Activated CD8-positive, alpha-beta T cell treated with anti-CD3 and anti-CD28 coated beads for 36 hours (primary cell): ENCODE data around the gene EVC2. TPM values are rescaled to one million over a fixed set of nuclear protein-coding genes. Genes with fewer than 3 reads are reported as not detected.

Experiments
- ATAC-seq: fragments of 200-7000 bp; cut with Tn5 transposase; one replicate; pipeline ENCODE4 v1.10.0; 2021; ENCODE audit warnings: mild to moderate bottlenecking, moderate library complexity
- CTCF ChIA-PET: fragments of 350-600 bp; sonication (Branson Sonifier 250); formaldehyde crosslinking; loops from one replicate; lab custom pipeline; 2021; ENCODE audit warnings: antibody characterized with exemption; lab: Charles Lee
- POLR2A ChIA-PET: fragments of 350-600 bp; sonication (Branson Sonifier 250); formaldehyde crosslinking; loops from one replicate; lab custom pipeline; 2021; ENCODE audit warnings: antibody characterized with exemption; lab: Charles Lee
- DNase-seq: peaks from one replicate; pipeline ENCODE4 v3.0.0-alpha.2; 2020
- H3K27ac Mint-ChIP-seq: one replicate; pipeline ENCODE4 v1.8.0; 2021; ENCODE audit warnings: mild to moderate bottlenecking, mixed read lengths
- H3K27me3 Mint-ChIP-seq: one replicate; pipeline ENCODE4 v1.8.0; 2021; ENCODE audit warnings: mixed read lengths
- H3K36me3 Mint-ChIP-seq: one replicate; pipeline ENCODE4 v1.8.0; 2021; ENCODE audit warnings: low read depth, mixed read lengths
- H3K4me1 Mint-ChIP-seq: one replicate; pipeline ENCODE4 v1.8.0; 2021; ENCODE audit warnings: low read depth, mixed read lengths
- H3K4me3 Mint-ChIP-seq: one replicate; pipeline ENCODE4 v1.8.0; 2021; ENCODE audit warnings: mild to moderate bottlenecking, moderate library complexity, mixed read lengths
- H3K9me3 Mint-ChIP-seq: one replicate; pipeline ENCODE4 v1.8.0; 2021; ENCODE audit warnings: mixed read lengths
- intact Hi-C: fragments of 100-400 bp; cut with micrococcal nuclease; formaldehyde crosslinking; loops from one replicate; pipeline ENCODE4 v1.10.0; 2022
- total RNA-seq, 2 experiments: library from RNA; stranded (reverse); gene quantifications; one replicate each; pipeline ENCODE4 v1.2.3, GENCODE V29; 2021
- TF ChIP-seq, protein P1 (sequence below): fragments of 200-600 bp; IDR thresholded peaks from one replicate; pipeline ENCODE4 v1.8.0; 2022; ENCODE audit warnings: antibody characterized with exemption, mild to moderate bottlenecking

The EVC2 gene
- total RNA-seq, 2 experiments from 2014 or later, result 0.83 to 1.3 TPM

DNA sequence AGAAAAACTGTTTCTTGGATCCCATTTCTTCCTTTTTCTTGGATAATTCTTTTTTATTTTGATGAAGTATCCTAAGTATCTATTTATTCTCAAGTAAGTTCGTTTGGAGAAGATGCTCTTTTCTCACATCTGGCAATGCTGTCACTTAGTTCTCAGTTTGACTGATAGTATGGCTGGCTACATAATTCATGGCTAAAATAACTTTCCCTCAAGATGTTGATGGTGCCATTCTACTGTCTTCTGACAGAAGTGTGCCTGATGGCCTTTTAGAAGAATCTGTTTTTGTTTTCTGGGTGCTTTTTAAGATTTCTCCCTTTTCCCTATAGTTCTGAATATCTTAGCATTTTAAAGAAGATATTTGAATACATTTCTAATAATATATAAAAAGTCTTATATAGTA, 41.6 kb downstream of the EVC2 start:
- DNase-seq (no peak), ATAC-seq (no peak)
- intact Hi-C loops, result no loop called here
- H3K9me3 Mint-ChIP-seq, result peaks cover 7% of the 10 kb centered on the region
- TF ChIP-seq, protein P1, sequence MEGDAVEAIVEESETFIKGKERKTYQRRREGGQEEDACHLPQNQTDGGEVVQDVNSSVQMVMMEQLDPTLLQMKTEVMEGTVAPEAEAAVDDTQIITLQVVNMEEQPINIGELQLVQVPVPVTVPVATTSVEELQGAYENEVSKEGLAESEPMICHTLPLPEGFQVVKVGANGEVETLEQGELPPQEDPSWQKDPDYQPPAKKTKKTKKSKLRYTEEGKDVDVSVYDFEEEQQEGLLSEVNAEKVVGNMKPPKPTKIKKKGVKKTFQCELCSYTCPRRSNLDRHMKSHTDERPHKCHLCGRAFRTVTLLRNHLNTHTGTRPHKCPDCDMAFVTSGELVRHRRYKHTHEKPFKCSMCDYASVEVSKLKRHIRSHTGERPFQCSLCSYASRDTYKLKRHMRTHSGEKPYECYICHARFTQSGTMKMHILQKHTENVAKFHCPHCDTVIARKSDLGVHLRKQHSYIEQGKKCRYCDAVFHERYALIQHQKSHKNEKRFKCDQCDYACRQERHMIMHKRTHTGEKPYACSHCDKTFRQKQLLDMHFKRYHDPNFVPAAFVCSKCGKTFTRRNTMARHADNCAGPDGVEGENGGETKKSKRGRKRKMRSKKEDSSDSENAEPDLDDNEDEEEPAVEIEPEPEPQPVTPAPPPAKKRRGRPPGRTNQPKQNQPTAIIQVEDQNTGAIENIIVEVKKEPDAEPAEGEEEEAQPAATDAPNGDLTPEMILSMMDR, result no peak
- no peak overlapping the region for H3K27ac Mint-ChIP-seq
- H3K36me3 Mint-ChIP-seq, result peaks cover 11% of the 10 kb centered on the region
- CTCF ChIA-PET, result no interaction called here
- no peak overlapping the region for H3K4me3 Mint-ChIP-seq
- no peaks in the 10 kb centered on the region for H3K4me1 Mint-ChIP-seq
- POLR2A ChIA-PET, result no interaction called here
- H3K27me3 Mint-ChIP-seq, result no peaks in the 10 kb centered on the region

DNA sequence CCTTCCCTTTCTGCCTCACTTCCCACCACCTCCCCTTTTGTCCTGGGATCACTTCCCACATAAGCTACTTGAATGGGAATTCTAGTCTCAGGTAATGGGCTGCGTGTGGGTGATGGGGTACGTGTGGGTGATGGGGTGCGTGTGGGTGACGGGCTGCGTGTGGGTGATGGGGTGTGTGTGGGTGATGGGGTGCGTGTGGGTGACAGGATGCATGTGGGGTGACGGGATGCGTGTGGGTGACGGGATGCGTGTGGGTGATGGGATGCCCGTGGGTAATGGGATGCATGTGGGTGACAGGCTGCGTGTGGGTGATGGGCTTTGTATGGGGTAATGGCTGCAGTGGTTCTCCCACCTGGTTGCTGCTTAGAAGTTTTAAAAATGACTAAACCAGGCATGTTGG, 43.6 kb downstream of the EVC2 start:
- Mint-ChIP-seq H3K4me3 (no peak overlapping the region), H3K27ac (no peak overlapping the region), H3K36me3 (peaks cover 16% of the 10 kb centered on the region), H3K9me3 (peaks cover 9% of the 10 kb centered on the region), H3K27me3 (no peaks in the 10 kb centered on the region), H3K4me1 (no peaks in the 10 kb centered on the region)
- ATAC-seq (no peak), DNase-seq (no peak)
- ChIA-PET CTCF (no interaction called here), POLR2A (no interaction called here)
- TF ChIP-seq, protein P1, result no peak
- intact Hi-C loops, result no loop called here

DNA sequence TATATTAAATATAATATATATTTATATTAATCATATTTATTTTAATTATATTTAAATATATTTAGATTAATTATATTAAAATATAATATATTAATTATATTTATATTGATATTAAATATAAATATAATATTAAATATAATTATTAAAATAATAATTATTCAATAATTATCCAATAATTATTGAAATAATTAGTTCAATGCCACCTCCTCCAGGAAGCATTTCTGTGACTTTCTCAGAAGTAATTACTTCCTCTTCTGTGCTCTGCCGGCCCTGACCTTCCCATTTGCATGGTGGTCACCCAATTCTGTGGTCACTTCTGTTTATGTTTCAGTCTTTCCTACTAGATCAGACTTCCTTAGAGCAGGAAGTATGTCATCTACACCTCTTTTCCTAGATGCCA, 45.8 kb downstream of the EVC2 start:
- peaks cover 9% of the 10 kb centered on the region for H3K9me3 Mint-ChIP-seq
- POLR2A ChIA-PET, result no interaction called here
- no peak overlapping the region for H3K27ac Mint-ChIP-seq
- CTCF ChIA-PET, result no interaction called here
- H3K4me3 Mint-ChIP-seq, result no peak overlapping the region
- no peaks in the 10 kb centered on the region for H3K27me3 Mint-ChIP-seq
- DNase-seq (no peak), ATAC-seq (no peak)
- H3K36me3 Mint-ChIP-seq, result peaks cover 14% of the 10 kb centered on the region
- intact Hi-C loops, result no loop called here
- TF ChIP-seq, protein P1, result no peak
- no peaks in the 10 kb centered on the region for H3K4me1 Mint-ChIP-seq

DNA sequence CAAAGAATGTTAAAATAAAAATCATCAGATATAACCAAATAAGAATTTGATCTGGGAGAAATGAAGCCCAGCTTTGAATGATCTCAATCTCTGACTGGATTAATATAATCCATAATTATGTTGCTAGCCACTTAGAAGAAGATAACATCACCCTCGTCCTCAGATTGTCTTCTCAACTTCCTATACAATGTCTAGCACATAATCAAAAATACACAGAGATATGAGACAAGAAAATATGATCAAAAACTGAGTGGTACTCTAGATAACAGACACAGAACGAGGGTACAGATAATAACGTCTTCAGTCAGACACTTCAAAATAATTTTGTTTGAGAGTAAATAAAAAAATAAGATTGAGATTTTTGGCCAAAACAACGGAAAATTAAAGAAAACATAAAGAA, 47.1 kb downstream of the EVC2 start:
- peaks cover 9% of the 10 kb centered on the region for H3K9me3 Mint-ChIP-seq
- DNase-seq (no peak), ATAC-seq (no peak)
- no peak overlapping the region for H3K4me3 Mint-ChIP-seq
- intact Hi-C loops, result no loop called here
- H3K27me3 Mint-ChIP-seq, result no peaks in the 10 kb centered on the region
- no peak overlapping the region for H3K27ac Mint-ChIP-seq
- TF ChIP-seq, protein P1, result no peak
- ChIA-PET POLR2A (no interaction called here), CTCF (no interaction called here)
- no peaks in the 10 kb centered on the region for H3K4me1 Mint-ChIP-seq
- H3K36me3 Mint-ChIP-seq, result peaks cover 12% of the 10 kb centered on the region

DNA sequence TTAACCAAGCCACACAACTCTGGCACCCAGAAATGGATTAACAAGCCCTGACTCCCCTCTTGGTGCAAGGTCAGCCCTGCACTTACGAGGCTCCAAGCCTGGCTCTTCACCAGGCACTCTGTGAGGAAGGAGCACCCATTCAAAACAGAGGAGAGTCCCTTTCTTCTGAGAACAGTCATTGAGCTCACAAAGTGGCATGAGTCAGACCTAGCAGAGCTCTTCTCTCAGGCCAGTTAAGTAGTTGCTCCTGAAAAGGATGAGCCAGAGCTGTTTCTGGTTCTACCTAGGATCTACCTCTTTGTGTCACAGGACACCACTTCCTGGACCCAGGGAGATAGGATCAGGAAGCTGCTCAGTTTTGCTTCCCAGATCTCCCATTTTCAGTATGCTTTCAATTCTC, 48.2 kb downstream of the EVC2 start:
- H3K4me1 Mint-ChIP-seq, result no peaks in the 10 kb centered on the region
- intact Hi-C loops, result no loop called here
- H3K9me3 Mint-ChIP-seq, result peaks cover 9% of the 10 kb centered on the region
- TF ChIP-seq, protein P1, result no peak
- CTCF ChIA-PET, result interaction anchor here (1.0 kb wide), 1 partner anchor 11 kb away, joined by 3 read pairs; no protein-coding TSS in a partner anchor
- peaks cover 12% of the 10 kb centered on the region for H3K36me3 Mint-ChIP-seq
- H3K27me3 Mint-ChIP-seq, result no peaks in the 10 kb centered on the region
- POLR2A ChIA-PET, result no interaction called here
- no peak overlapping the region for H3K4me3 Mint-ChIP-seq
- no peak overlapping the region for H3K27ac Mint-ChIP-seq
- no peak for DNase-seq
- no peak for ATAC-seq
